Measurements from ENCODE around the gene GPM6B. TPM values are rescaled to one million over a fixed set of nuclear protein-coding genes. Genes with fewer than 3 reads are reported as not detected.
"Not testable (repeated sequence)": the region's sequence is repeated elsewhere in the genome, so short reads cannot be mapped to it uniquely, and the experiment has no call there.

GPM6B gene
- total RNA-seq, 2 donors from 2014 or later, result not detected

DNA sequence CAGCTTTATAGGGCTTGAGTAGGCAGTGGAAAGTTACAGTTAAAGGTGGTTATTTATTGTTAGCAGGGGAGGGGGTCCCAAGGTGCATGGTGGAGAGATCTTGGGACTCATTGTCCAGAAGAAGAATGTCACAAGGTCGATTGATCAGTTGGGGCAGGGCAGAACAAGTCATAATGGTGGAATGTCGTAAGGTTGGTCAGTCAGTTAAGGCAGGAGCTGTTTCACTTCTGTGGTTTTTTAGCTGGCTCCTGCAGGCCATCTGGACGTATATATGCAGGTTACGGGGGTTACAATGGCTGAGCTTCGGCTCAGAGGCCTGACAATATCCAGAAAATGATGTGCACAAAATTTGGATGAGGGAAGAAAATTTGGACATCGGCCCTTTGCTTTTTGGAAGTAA, 75.2 kb downstream of the GPM6B start:
- peaks cover 81% of the 10 kb centered on the region for H3K36me3 Mint-ChIP-seq (ENCODE audit: low read depth)
- H3K4me3 Mint-ChIP-seq, result peak overlapping the region; percentile 60
- H3K27ac Mint-ChIP-seq, result peak overlapping the region; percentile 63
- H3K27me3 Mint-ChIP-seq, result no peaks in the 10 kb centered on the region
- ATAC-seq (replicated peaks), result no peak
- peaks cover 11% of the 10 kb centered on the region for H3K4me1 Mint-ChIP-seq
- no peaks in the 10 kb centered on the region for H3K9me3 Mint-ChIP-seq

DNA sequence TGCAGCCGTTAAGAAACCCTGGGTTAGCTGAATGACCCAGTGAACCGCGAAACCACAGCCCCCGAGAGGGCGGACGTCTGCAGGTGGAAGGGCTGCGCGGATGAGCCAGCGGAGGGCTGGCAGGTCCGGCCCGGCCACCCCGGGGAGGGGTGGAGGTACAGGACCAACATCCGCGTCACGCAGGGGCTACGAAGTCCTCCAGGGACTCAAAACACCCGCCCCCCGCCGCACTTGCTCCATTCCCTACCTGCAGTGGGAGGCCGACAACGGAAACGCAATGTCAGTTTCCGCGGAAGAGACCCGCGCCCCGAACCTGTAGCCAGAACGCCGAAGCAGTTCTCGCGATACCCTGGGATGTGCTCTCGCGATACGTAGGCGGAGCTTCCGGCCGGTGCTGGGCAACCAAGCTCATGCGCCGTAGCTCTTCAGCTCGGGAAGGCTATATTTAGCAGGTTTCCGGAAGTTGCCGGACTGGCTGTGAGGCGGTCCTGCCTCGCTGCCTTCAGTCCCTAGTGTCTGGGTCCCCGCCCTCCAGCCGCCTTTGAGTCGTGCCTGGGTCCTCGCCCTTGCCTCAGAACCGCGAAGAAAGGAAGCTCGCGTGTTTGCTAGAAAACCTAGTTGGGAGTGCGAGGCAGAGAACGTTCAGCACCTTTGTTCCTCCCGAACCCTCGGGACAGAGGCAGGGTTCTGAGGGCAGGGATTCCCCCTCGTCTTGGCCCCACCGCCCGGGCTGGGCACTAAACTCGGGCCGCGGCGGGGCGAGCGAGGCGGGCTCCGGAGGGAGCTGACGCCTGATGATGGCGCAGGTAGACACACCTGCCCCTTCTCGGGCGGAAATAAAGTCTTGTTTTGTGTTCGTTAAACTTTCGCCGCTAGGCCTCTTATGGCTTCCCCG, 82.4 kb downstream of the GPM6B start, which contains the start of the genes OFD1 and TRAPPC2:
TSS of gene OFD1 (plus strand) at position 471 of the 895 bp plus-strand sequence. CDS start at position 795, 324 bp downstream.
TSS of gene TRAPPC2 (minus strand) at position 343 of the 895 bp plus-strand sequence. CDS start 14,657 bp downstream, outside the sequence.
- Mint-ChIP-seq H3K4me3 (peak within 1 kb of the TSS; percentile 99), H3K27me3 (no peaks in the 10 kb centered on the region), H3K4me1 (peaks cover 22% of the 10 kb centered on the region), H3K36me3 (ENCODE audit: low read depth) (peaks cover 84% of the 10 kb centered on the region), H3K9me3 (no peaks in the 10 kb centered on the region), H3K27ac (peak within 1 kb of the TSS; percentile 96)
- peak; percentile 97 for ATAC-seq (replicated peaks)

DNA sequence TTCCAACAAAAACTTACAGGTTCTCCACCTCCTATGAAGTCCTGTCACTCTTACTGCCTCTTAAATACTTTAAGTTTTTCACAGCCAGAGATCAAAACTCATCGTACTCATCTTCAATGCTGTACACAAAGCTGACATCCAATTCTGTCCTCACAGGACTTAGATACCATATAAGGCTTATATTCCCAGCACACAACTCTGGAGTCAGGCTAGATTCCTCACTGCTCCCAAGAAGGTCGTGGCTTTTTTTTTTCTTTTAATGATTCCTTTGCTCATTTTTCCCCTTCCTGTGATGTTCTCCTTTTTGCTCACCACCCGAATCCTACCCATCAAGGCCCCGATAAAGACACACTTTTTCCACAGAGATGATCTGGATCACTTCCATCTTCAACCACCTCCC, 83.4 kb downstream of the GPM6B start:
- peaks cover 22% of the 10 kb centered on the region for H3K4me1 Mint-ChIP-seq
- H3K27me3 Mint-ChIP-seq, result no peaks in the 10 kb centered on the region
- H3K36me3 Mint-ChIP-seq (ENCODE audit: low read depth), result peaks cover 89% of the 10 kb centered on the region
- no peak for ATAC-seq (replicated peaks)
- peak overlapping the region; percentile 96 for H3K27ac Mint-ChIP-seq
- H3K9me3 Mint-ChIP-seq, result no peaks in the 10 kb centered on the region
- peak overlapping the region; percentile 99 for H3K4me3 Mint-ChIP-seq

DNA sequence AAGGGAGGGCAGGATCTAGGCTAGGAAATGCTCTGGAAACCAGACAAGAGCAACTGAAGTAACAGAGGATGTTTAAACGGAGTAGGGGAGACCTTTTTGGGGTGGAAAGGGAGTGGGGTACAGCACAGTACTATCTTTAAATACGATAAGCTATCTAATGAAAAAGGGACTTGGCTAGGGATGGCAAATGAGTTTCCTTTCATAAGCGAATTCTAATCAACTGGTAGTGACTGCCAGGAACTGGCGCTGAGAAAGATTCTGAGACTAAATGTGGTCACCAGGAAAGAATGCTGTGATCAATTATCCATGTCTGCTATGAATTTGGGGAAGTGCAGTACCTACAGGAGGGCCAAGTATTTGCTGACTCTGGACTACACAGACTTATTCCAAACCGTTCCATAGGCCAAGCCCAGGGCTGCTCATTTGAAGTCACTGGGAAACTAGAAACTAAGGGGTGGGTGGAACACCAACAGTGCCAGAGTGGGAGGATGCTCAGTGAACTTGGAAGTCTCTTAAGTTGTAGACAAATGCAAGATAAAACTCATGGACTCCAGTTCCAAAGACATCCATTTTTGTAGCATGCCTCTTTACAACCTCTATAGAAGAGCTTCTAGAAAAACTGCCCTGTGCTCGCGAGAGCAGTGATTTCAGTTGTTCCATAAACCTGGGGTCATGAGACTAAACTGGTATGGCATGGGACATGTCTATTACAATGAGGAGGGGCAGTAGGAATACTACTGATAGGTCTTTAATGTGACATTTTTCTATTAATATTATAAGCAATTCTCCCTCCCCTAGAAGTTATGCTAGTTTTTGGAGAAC, 84.4 kb downstream of the GPM6B start:
- Mint-ChIP-seq H3K9me3 (no peaks in the 10 kb centered on the region), H3K4me3 (peak overlapping the region; percentile 99), H3K27ac (peak overlapping the region; percentile 58), H3K4me1 (peaks cover 25% of the 10 kb centered on the region), H3K27me3 (no peaks in the 10 kb centered on the region), H3K36me3 (ENCODE audit: low read depth) (peaks cover 91% of the 10 kb centered on the region)
- no peak for ATAC-seq (replicated peaks)

DNA sequence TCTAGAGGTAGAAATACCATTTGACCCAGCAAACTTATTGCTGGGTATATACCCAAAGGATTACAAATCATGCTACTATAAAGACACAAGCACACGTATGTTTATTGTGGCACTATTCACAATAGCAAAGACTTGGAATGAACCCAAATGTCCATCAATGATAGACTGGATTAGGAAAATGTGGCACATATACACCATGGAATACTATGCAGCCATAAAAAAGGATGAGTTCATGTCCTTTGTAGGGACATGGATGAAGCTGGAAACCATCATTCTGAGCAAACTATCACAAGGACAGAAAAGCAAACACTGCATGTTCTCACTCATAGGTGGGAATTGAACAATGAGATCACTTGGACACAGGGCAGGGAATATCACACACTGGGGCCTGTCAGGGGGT, 86.4 kb downstream of the GPM6B start:
- not testable (repeated sequence) for H3K9me3 Mint-ChIP-seq; ATAC-seq (replicated peaks); H3K27me3 Mint-ChIP-seq; H3K27ac Mint-ChIP-seq
- Mint-ChIP-seq H3K4me1 (peaks cover 44% of the 10 kb centered on the region), H3K36me3 (ENCODE audit: low read depth) (peaks cover 96% of the 10 kb centered on the region), H3K4me3 (peak overlapping the region; percentile 30)

DNA sequence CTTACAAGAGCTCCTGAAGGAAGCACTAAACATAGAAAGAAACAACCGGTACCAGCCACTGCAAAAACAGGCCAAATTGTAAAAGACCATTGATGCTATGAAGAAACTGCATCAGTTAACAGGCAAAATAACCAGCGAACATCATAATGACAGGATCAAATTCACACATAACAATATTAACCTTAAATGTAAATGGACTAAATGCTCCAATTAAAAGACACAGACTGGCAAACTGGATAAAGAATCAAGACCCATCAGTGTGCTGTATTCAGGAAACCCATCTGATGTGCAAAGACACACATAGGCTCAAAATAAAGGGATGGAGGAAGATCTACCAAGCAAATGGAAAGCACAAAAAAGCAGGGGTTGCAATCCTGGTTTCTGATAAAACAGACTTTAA, 90.3 kb downstream of the GPM6B start:
- not testable (repeated sequence) for H3K27me3 Mint-ChIP-seq; ATAC-seq (replicated peaks); H3K9me3 Mint-ChIP-seq
- Mint-ChIP-seq H3K36me3 (ENCODE audit: low read depth) (peaks cover 91% of the 10 kb centered on the region), H3K4me1 (peaks cover 42% of the 10 kb centered on the region), H3K27ac (peak overlapping the region; percentile 83), H3K4me3 (peak overlapping the region; percentile 75)

DNA sequence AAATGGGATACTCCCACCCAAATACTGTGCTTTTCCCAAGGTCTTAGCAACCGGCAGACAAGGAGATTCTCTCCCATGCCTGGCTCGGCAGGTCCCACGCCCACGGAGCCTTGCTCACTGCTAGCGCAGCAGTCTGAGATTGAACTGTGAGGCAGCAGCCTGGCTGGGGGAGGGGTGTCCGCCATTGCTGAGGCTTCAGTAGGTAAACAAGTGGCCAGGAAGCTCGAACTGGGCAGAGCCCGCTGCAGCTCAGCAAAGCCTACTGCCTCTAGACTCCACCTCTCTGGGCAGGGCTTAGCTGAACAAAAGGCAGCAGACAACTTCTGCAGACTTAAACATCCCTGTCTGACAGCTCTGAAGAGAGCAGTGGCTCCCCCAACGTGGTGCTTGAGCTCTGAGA, 92.0 kb downstream of the GPM6B start:
- ATAC-seq (replicated peaks); H3K9me3 Mint-ChIP-seq; H3K27me3 Mint-ChIP-seq: not testable (repeated sequence)
- Mint-ChIP-seq H3K4me3 (peak overlapping the region; percentile 75), H3K27ac (peak overlapping the region; percentile 83), H3K4me1 (peaks cover 36% of the 10 kb centered on the region), H3K36me3 (ENCODE audit: low read depth) (peaks cover 91% of the 10 kb centered on the region)

DNA sequence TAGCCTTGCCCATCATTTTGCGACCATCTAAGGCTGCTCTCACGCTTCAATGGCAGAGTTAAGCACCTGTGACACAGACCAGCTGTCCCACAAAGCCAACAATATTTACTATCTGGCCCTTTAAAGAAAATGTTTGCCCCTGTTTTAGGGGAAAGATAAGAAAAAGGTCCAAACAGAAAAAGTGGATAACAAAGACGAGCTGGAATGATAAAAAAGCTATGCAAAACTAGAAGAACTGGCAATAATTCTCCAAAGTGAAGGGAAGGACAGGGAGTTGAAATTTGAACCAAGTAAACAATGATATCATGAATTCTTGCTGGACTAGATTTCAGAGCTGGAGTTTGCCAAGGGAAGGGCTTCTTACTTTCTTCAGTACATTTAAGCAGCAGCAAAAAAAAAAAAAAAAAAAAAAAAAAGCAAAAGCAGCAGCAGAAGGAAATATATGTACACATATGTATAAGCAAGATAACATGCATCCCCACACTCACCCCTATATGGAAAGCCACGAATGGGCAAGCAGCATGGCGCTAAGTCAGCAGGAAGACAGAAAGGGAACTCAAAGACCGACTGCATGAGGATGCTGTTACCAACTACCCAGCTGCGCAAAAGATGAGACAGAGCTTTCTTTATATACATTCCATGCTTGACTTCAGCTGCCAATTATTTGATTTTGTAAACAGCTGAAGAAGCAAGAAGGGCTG, 94.9 kb downstream of the GPM6B start:
- Mint-ChIP-seq H3K4me3 (no peak overlapping the region), H3K27ac (no peak overlapping the region)

DNA sequence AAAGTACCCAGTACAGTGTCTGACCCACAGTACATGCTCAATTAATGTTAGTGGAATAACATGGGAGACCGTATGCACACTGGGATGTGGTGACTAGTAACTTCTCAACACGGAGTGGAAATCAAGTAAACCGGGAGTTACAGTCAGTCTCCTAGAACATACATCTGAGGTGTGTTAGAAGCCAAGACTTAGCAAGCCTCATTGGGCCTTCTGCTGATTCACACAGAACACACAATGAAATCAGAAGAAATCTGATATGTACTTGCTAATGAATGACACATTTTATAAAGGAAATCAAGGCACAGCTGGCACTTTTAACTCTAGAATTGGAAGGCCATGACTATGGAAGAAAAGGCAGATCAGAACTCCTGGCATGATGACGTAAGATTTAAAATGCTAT, 95.5 kb downstream of the GPM6B start:
- H3K4me3 Mint-ChIP-seq, result no peak overlapping the region
- no peak for ATAC-seq (replicated peaks)
- H3K4me1 Mint-ChIP-seq, result peaks cover 24% of the 10 kb centered on the region
- peaks cover 87% of the 10 kb centered on the region for H3K36me3 Mint-ChIP-seq (ENCODE audit: low read depth)
- no peaks in the 10 kb centered on the region for H3K9me3 Mint-ChIP-seq
- H3K27me3 Mint-ChIP-seq, result no peaks in the 10 kb centered on the region
- no peak overlapping the region for H3K27ac Mint-ChIP-seq

More for the DNA sequence above, 94.9 kb downstream of the GPM6B start:
- H3K9me3 Mint-ChIP-seq, result no peaks in the 10 kb centered on the region
- H3K27me3 Mint-ChIP-seq, result no peaks in the 10 kb centered on the region
- no peak for ATAC-seq (replicated peaks)
- H3K4me1 Mint-ChIP-seq, result peaks cover 28% of the 10 kb centered on the region
- peaks cover 90% of the 10 kb centered on the region for H3K36me3 Mint-ChIP-seq (ENCODE audit: low read depth)

Other genes with a start within 250 kb of the GPM6B start
- 1 to 10 TPM in 1 of 2 donors, under 1 TPM in 1; 0.21 to 1.3 TPM for gene EGFL6, start 247.5 kb downstream of the GPM6B start, total RNA-seq
- 1 to 10 TPM; 1.8 to 3.5 TPM for gene TCEANC, start 164.0 kb downstream of the GPM6B start, total RNA-seq
- 10 to 100 TPM; 18.3 to 30.5 TPM for gene RAB9A, start 128.0 kb downstream of the GPM6B start, total RNA-seq
- gene TRAPPC2, start 82.5 kb downstream of the GPM6B start, total RNA-seq, result 10 to 100 TPM; 21.1 to 23.4 TPM
- gene OFD1, start 82.3 kb downstream of the GPM6B start, total RNA-seq, result 10 to 100 TPM; 27.8 to 61.7 TPM
- 10 to 100 TPM; 11.3 to 13.0 TPM for gene GEMIN8, start 212.8 kb upstream of the GPM6B start, total RNA-seq